ENCODE data around the gene SKI. TPM values are rescaled to one million over a fixed set of nuclear protein-coding genes. Genes with fewer than 3 reads are reported as not detected.

Gene SKI
- total and polyA plus RNA-seq, 10 of the 15 experiments (the other 5 are each of a cell fraction or from before 2014, with no cell fraction given), result 0.03 to 14.9 (median 0.96) TPM

- TF ChIP-seq E2F4 (IDR thresholded peaks at IDR 0.05; ENCODE audit: low read depth, low read length) (no peak), MXI1 (IDR thresholded peaks at IDR 0.05; ENCODE audit: low read depth, low read length) (no peak), TCF3 (IDR thresholded peaks at IDR 0.05; ENCODE audit: borderline replicate concordance, insufficient read depth, low read depth, low read length) (no peak), NBN (IDR thresholded peaks at IDR 0.05) (peak; percentile 31), RELA (IDR thresholded peaks at IDR 0.05; ENCODE audit: borderline replicate concordance, partially characterized antibody) (no peak)
These were observed 62.7 kb downstream of the SKI start (continued) for GRCh38 chr1:2290595-2291510.

GRCh38 chr1:2291577-2291976, 63.5 kb downstream of the SKI start:
- Histone ChIP-seq H2AFZ (ENCODE audit: control insufficient read depth, low read depth, low read length) (no peak overlapping the region), H4K20me1 (ENCODE audit: control insufficient read depth, insufficient read depth) (peaks cover 4% of the 10 kb centered on the region), H3K36me3 (ENCODE audit: control insufficient read depth in 2 of 2, insufficient read depth in 2 of 2, low read length in 1 of 2) (no peaks in the 10 kb centered on the region; a peak in 1 of 4 replicates), H3K4me2 (ENCODE audit: control insufficient read depth, insufficient read depth) (peak overlapping the region; percentile 84; the same call in 1 of the 2 replicates), H3K27me3 (replicated peaks in 1 of 2; ENCODE audit: control insufficient read depth in 2 of 2, insufficient read depth in 2 of 2, low read length in 1 of 2) (no peaks in the 10 kb centered on the region), H3K27ac (ENCODE audit: control insufficient read depth, insufficient read depth) (no peak overlapping the region), H3K4me1 (ENCODE audit: control insufficient read depth, insufficient read depth, low read length) (peaks cover 23% of the 10 kb centered on the region), H3K9ac (ENCODE audit: control insufficient read depth, insufficient read depth, low read length) (no peak overlapping the region), H3K4me3 (no peak overlapping the region), H3K79me2 (ENCODE audit: control insufficient read depth, insufficient read depth, low read length) (no peaks in the 10 kb centered on the region; the same call in 1 of the 2 replicates), H3K9me3 (replicated peaks; ENCODE audit: control insufficient read depth, insufficient read depth, low read length) (no peaks in the 10 kb centered on the region)
- RAD21 ChIA-PET (ENCODE audit: unreplicated experiment), result interaction anchor here (1.1 to 1.5 kb wide), 2 partner anchors 9 to 24 kb away, joined by 4 to 7 read pairs; no protein-coding TSS in a partner anchor
- intact Hi-C loops (cut with micrococcal nuclease; ENCODE audit: unreplicated experiment) (loop anchor here (2.0 to 10.0 kb wide), 2 partner anchors 37 to 57 kb away; no protein-coding TSS in a partner anchor), in situ Hi-C loops (cut with MboI) (no loop called here)
- DNase-seq (ENCODE audit: low read depth, low spot score) (no peak), FAIRE-seq (no peak), ATAC-seq (no peak)
- SMC1A ChIA-PET (ENCODE audit: uncharacterized antibody, unreplicated experiment), result interaction anchor here (0.9 to 2.2 kb wide), 4 partner anchors 9 to 62 kb away, joined by 3 to 13 read pairs (median 4); no protein-coding TSS in a partner anchor
- WGBS (ENCODE audit: insufficient coverage, insufficient replicate concordance, low lambda C conversion rate, missing lambda C conversion rate), result 67% methylated on average over 5 of the region's 5 CpGs
- CTCF ChIA-PET, result interaction anchor here (1.0 to 1.4 kb wide), 3 partner anchors 9 to 96 kb away, joined by 3 to 6 read pairs (median 5); partner anchors contain the start of gene FAAP20
- POLR2A ChIA-PET, result interaction anchor here (0.8 kb wide), 1 partner anchor 9 kb away, joined by 3 read pairs; no protein-coding TSS in a partner anchor
- no TSS peak for BruUV-seq (replicated peaks)
- TF ChIP-seq SMC3 (IDR thresholded peaks at IDR 0.05; ENCODE audit: borderline replicate concordance, low read length) (no peak), ZNF687 (IDR thresholded peaks at IDR 0.05) (no peak), MXI1 (IDR thresholded peaks at IDR 0.05; ENCODE audit: low read depth, low read length) (no peak), JUNB (IDR thresholded peaks at IDR 0.05) (no peak), STAT1 (conservative IDR thresholded peaks at IDR 0.05) (no peak), SRF (IDR thresholded peaks at IDR 0.05; ENCODE audit: low read depth in 2 of 2, low read length in 2 of 2) (no peak), SUZ12 (IDR thresholded peaks at IDR 0.05; ENCODE audit: unreplicated experiment) (no peak)
- TF ChIP-seq, protein P1, sequence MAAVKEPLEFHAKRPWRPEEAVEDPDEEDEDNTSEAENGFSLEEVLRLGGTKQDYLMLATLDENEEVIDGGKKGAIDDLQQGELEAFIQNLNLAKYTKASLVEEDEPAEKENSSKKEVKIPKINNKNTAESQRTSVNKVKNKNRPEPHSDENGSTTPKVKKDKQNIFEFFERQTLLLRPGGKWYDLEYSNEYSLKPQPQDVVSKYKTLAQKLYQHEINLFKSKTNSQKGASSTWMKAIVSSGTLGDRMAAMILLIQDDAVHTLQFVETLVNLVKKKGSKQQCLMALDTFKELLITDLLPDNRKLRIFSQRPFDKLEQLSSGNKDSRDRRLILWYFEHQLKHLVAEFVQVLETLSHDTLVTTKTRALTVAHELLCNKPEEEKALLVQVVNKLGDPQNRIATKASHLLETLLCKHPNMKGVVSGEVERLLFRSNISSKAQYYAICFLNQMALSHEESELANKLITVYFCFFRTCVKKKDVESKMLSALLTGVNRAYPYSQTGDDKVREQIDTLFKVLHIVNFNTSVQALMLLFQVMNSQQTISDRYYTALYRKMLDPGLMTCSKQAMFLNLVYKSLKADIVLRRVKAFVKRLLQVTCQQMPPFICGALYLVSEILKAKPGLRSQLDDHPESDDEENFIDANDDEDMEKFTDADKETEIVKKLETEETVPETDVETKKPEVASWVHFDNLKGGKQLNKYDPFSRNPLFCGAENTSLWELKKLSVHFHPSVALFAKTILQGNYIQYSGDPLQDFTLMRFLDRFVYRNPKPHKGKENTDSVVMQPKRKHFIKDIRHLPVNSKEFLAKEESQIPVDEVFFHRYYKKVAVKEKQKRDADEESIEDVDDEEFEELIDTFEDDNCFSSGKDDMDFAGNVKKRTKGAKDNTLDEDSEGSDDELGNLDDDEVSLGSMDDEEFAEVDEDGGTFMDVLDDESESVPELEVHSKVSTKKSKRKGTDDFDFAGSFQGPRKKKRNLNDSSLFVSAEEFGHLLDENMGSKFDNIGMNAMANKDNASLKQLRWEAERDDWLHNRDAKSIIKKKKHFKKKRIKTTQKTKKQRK (IDR thresholded peaks at IDR 0.05; ENCODE audit: low read depth, low read length), result no peak
